Mesenchymal stem cell (in vitro differentiated cells and primary cell): ENCODE measurements around the gene MED29.

Source experiments
- DNase-seq: peaks from one replicate; pipeline ENCODE4 v3.0.0-alpha.2; 2013
- H2AFZ ChIP-seq: one replicate; pipeline ENCODE4 v1.6.1; 2013; ENCODE audit warnings: low read depth, mild to moderate bottlenecking, control low read depth, inconsistent platforms, low read length, moderate library complexity
- H2AK5ac ChIP-seq: 2 replicates; pipeline ENCODE4 v1.6.1; 2013; ENCODE audit warnings: low read length, moderate library complexity, mild to moderate bottlenecking, inconsistent platforms; ENCODE audit not compliant: severe bottlenecking
- H2BK120ac ChIP-seq: one replicate; pipeline ENCODE4 v1.6.1; 2013; ENCODE audit warnings: low read depth, mild to moderate bottlenecking, inconsistent platforms, low read length, moderate library complexity
- H2BK12ac ChIP-seq, 2 experiments: one replicate each; pipeline ENCODE4 v1.6.1; 2013; ENCODE audit warnings: inconsistent platforms in 2 of 2, low read length in 2 of 2, mild to moderate bottlenecking in 2 of 2, moderate library complexity in 2 of 2, control low read depth in 1 of 2
- H2BK15ac ChIP-seq: one replicate; pipeline ENCODE4 v1.6.1; 2013; ENCODE audit warnings: mild to moderate bottlenecking, low read depth, inconsistent platforms; ENCODE audit not compliant: poor library complexity, severe bottlenecking
- H2BK5ac ChIP-seq: 2 replicates; pipeline ENCODE4 v1.6.1; 2013; ENCODE audit warnings: low read depth, mild to moderate bottlenecking, low read length, control low read depth, inconsistent platforms; ENCODE audit not compliant: poor library complexity, severe bottlenecking
- H3K14ac ChIP-seq, 2 experiments: one replicate each; pipeline ENCODE4 v1.6.1; 2013; ENCODE audit warnings: inconsistent platforms in 2 of 2, low read length in 2 of 2, control low read depth in 1 of 2, mild to moderate bottlenecking in 1 of 2, moderate library complexity in 1 of 2
- H3K18ac ChIP-seq, 2 experiments: one replicate each; pipeline ENCODE4 v1.6.1; 2013; ENCODE audit warnings: inconsistent platforms in 2 of 2, low read length in 2 of 2, control low read depth in 1 of 2, low read depth in 1 of 2, mild to moderate bottlenecking in 1 of 2
- H3K23ac ChIP-seq, 2 experiments: one replicate each; pipeline ENCODE4 v1.6.1; 2013; ENCODE audit warnings: inconsistent platforms in 2 of 2, low read length in 2 of 2, mild to moderate bottlenecking in 2 of 2, moderate library complexity in 2 of 2, control low read depth in 1 of 2
- H3K27ac ChIP-seq: 2 replicates; pipeline ENCODE4 v1.5.1; 2013; ENCODE audit warnings: mild to moderate bottlenecking, moderate library complexity, low read length, control low read depth, inconsistent platforms; ENCODE audit not compliant: poor library complexity, severe bottlenecking
- H3K27me3 ChIP-seq, 2 experiments: 2 replicates each; pipeline versions ENCODE4 v1.6.1 to v1.7.0; 2013; ENCODE audit warnings: low read length in 2 of 2, mild to moderate bottlenecking in 2 of 2, moderate library complexity in 2 of 2, control low read depth in 1 of 2, inconsistent platforms in 1 of 2; ENCODE audit not compliant: control insufficient read depth in 1 of 2, insufficient read depth in 1 of 2
- H3K36me3 ChIP-seq, 2 experiments: 2 replicates each; pipeline versions ENCODE4 v1.6.1 to v1.7.0; 2013; ENCODE audit warnings: low read length in 2 of 2, control low read depth in 1 of 2, inconsistent platforms in 1 of 2, low read depth in 1 of 2, mild to moderate bottlenecking in 1 of 2; ENCODE audit not compliant: insufficient read depth in 2 of 2, control insufficient read depth in 1 of 2
- H3K4ac ChIP-seq, 2 experiments: one replicate each; pipeline ENCODE4 v1.6.1; 2013; ENCODE audit warnings: inconsistent platforms in 2 of 2, low read length in 2 of 2, mild to moderate bottlenecking in 2 of 2, moderate library complexity in 2 of 2, control low read depth in 1 of 2, low read depth in 1 of 2
- H3K4me1 ChIP-seq: 2 replicates; pipeline ENCODE4 v1.6.1; 2013; ENCODE audit warnings: low read depth, low read length, control low read depth; ENCODE audit not compliant: control insufficient read depth, insufficient read depth
- H3K4me2 ChIP-seq: 2 replicates; pipeline ENCODE4 v1.6.1; 2013; ENCODE audit warnings: low read length, mild to moderate bottlenecking, inconsistent platforms; ENCODE audit not compliant: poor library complexity, severe bottlenecking
- H3K4me3 ChIP-seq, 2 experiments: 2 replicates each; pipeline versions ENCODE4 v1.5.1 to v1.7.0; 2013; ENCODE audit warnings: low read length in 2 of 2, mild to moderate bottlenecking in 2 of 2, control low read depth in 1 of 2, low read depth in 1 of 2; ENCODE audit not compliant: insufficient read depth in 1 of 2
- H3K79me1 ChIP-seq: replicated peaks from 2 replicates; pipeline ENCODE4 v1.6.1; 2013; ENCODE audit warnings: mild to moderate bottlenecking, control low read depth, low read length, inconsistent platforms; ENCODE audit not compliant: poor library complexity, severe bottlenecking
- H3K9ac ChIP-seq: 2 replicates; pipeline ENCODE4 v1.7.0; 2013; ENCODE audit warnings: mild to moderate bottlenecking, low read length, moderate library complexity
- H3K9me3 ChIP-seq: 2 replicates; pipeline ENCODE4 v1.7.0; 2013; ENCODE audit warnings: mild to moderate bottlenecking, low read length; ENCODE audit not compliant: control insufficient read depth
- H4K8ac ChIP-seq: one replicate; pipeline ENCODE4 v1.6.1; 2013; ENCODE audit warnings: inconsistent platforms, mild to moderate bottlenecking, low read length, moderate library complexity
- H4K91ac ChIP-seq: one replicate; pipeline ENCODE4 v1.6.1; 2013; ENCODE audit warnings: mild to moderate bottlenecking, low read length, inconsistent platforms
- WGBS: methylation state at CpG from one replicate; pipeline ENCODE4 v1.1.7; 2013; ENCODE audit warnings: mixed read lengths; 5-methylcytosine and 5-hydroxymethylcytosine counted together

The MED29 gene

GRCh38 chr19:39398297-39398864, 7.2 kb downstream of the MED29 start:
- DNase-seq: peak; percentile 92
- 67% methylated on average over 11 of the region's 11 CpGs for WGBS
- H3K4ac ChIP-seq: peak overlapping the region; percentile 49 to 63

GRCh38 chr19:39399668-39400050, 8.5 kb downstream of the MED29 start:
- H2BK120ac ChIP-seq: no peak overlapping the region
- no peaks in the 10 kb centered on the region for H3K9me3 ChIP-seq
- no peak overlapping the region for H3K9ac ChIP-seq
- H3K14ac ChIP-seq: no peak overlapping the region
- H3K18ac ChIP-seq: no peak overlapping the region
- WGBS: 91% methylated on average over 4 of the region's 4 CpGs
- H2AK5ac ChIP-seq: no peak overlapping the region
- no peak overlapping the region for H4K8ac ChIP-seq
- H3K79me1 ChIP-seq: peaks cover 11% of the 10 kb centered on the region
- H3K4ac ChIP-seq: no peak overlapping the region
- peak overlapping the region; percentile 19 for H4K91ac ChIP-seq
- peaks cover 18 to 29% of the 10 kb centered on the region in 2 experiments for H3K36me3 ChIP-seq
- H3K4me3 ChIP-seq: no peak overlapping the region
- H3K4me1 ChIP-seq: peaks cover 31% of the 10 kb centered on the region
- peak overlapping the region; percentile 0 to 90 for H2BK12ac ChIP-seq
- H3K27me3 ChIP-seq: no peaks in the 10 kb centered on the region
- no peak overlapping the region for H3K23ac ChIP-seq
- H3K27ac ChIP-seq: no peak overlapping the region
- no peak overlapping the region for H2BK5ac ChIP-seq
- H2AFZ ChIP-seq: no peak overlapping the region
- DNase-seq: no peak
- H3K4me2 ChIP-seq: no peak overlapping the region
- peak overlapping the region; percentile 38 for H2BK15ac ChIP-seq

More at GRCh38 chr19:39398297-39398864, 7.2 kb downstream of the MED29 start:
- H4K8ac ChIP-seq: peak overlapping the region; percentile 4
- peak overlapping the region in 1 of 2 experiments; percentile 19 for H3K4me3 ChIP-seq
- H3K79me1 ChIP-seq: peaks cover 18% of the 10 kb centered on the region
- H2AK5ac ChIP-seq: no peak overlapping the region
- H3K27me3 ChIP-seq: no peaks in the 10 kb centered on the region
- H3K4me1 ChIP-seq: peaks cover 27% of the 10 kb centered on the region
- peak overlapping the region; percentile 88 for H2BK120ac ChIP-seq
- H3K27ac ChIP-seq: no peak overlapping the region
- H4K91ac ChIP-seq: peak overlapping the region; percentile 22
- no peak overlapping the region for H3K4me2 ChIP-seq
- peak overlapping the region; percentile 39 for H2BK15ac ChIP-seq
- no peak overlapping the region for H2AFZ ChIP-seq
- peaks cover 28 to 37% of the 10 kb centered on the region in 2 experiments for H3K36me3 ChIP-seq
- H3K9me3 ChIP-seq: no peaks in the 10 kb centered on the region
- peak overlapping the region; percentile 2 to 73 for H2BK12ac ChIP-seq
- H3K9ac ChIP-seq: peak overlapping the region; percentile 89
- peak overlapping the region; percentile 4 to 58 for H3K18ac ChIP-seq
- H2BK5ac ChIP-seq: no peak overlapping the region
- no peak overlapping the region for H3K14ac ChIP-seq
- H3K23ac ChIP-seq: no peak overlapping the region

GRCh38 chr19:39400061-39400460, 8.9 kb downstream of the MED29 start:
- no peak overlapping the region for H2BK120ac ChIP-seq
- WGBS: 95% methylated on average over 3 of the region's 4 CpGs
- no peak overlapping the region for H3K27ac ChIP-seq
- no peak overlapping the region for H4K8ac ChIP-seq
- DNase-seq: no peak
- H3K9me3 ChIP-seq: no peaks in the 10 kb centered on the region
- no peak overlapping the region for H2AFZ ChIP-seq
- H2AK5ac ChIP-seq: no peak overlapping the region
- H3K27me3 ChIP-seq: no peaks in the 10 kb centered on the region
- H3K4me2 ChIP-seq: no peak overlapping the region
- no peak overlapping the region for H2BK15ac ChIP-seq
- H4K91ac ChIP-seq: peak overlapping the region; percentile 66
- no peak overlapping the region for H3K4ac ChIP-seq
- H3K4me3 ChIP-seq: no peak overlapping the region
- no peak overlapping the region for H3K18ac ChIP-seq
- H3K79me1 ChIP-seq: peaks cover 11% of the 10 kb centered on the region
- peaks cover 15 to 26% of the 10 kb centered on the region in 2 experiments for H3K36me3 ChIP-seq
- H2BK12ac ChIP-seq: peak overlapping the region; percentile 0 to 90
- no peak overlapping the region for H3K14ac ChIP-seq
- H2BK5ac ChIP-seq: no peak overlapping the region
- no peak overlapping the region for H3K9ac ChIP-seq
- no peak overlapping the region for H3K23ac ChIP-seq
- H3K4me1 ChIP-seq: peaks cover 31% of the 10 kb centered on the region

DNA sequence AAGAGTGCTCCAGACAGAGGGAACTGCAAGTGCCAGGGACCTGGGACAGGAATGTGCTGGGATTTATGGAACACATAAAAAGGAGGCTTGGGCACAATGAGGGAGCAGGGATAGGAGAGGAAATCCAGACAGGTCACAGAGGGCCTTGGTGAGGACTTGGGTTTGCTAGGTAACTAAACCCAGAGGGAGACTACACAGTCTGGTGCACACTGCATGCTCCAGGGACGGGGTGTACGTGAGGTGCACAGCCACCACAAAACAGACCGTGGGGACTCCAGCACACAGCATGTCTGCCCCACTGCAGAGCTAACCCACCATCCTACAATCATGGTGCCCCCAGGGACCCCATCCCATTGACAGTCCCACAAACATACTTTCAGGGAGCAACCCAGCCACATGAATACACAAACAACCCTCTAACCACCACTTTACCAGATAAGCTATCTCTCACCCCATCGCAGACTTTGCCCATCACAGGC, 9.9 kb downstream of the MED29 start:
- Histone ChIP-seq H2BK120ac (no peak overlapping the region), H2AFZ (no peak overlapping the region), H2BK15ac (no peak overlapping the region), H3K79me1 (peaks cover 7% of the 10 kb centered on the region), H3K4me1 (peaks cover 32% of the 10 kb centered on the region), H3K9me3 (no peaks in the 10 kb centered on the region), H4K8ac (peak overlapping the region; percentile 99), H3K36me3 (peaks cover 7 to 17% of the 10 kb centered on the region in 2 experiments), H3K4me3 (no peak overlapping the region), H3K23ac (peak overlapping the region in 1 of 2 experiments; percentile 53), H3K9ac (peak overlapping the region; percentile 97), H3K14ac (peak overlapping the region in 1 of 2 experiments; percentile 76), H3K4ac (peak overlapping the region; percentile 9 to 96), H3K27me3 (no peaks in the 10 kb centered on the region), H3K27ac (no peak overlapping the region), H4K91ac (peak overlapping the region; percentile 95), H2BK5ac (no peak overlapping the region), H3K4me2 (no peak overlapping the region), H2BK12ac (peak overlapping the region; percentile 97 to 100), H3K18ac (peak overlapping the region; percentile 97 to 100), H2AK5ac (no peak overlapping the region)
- 50% methylated on average over 4 of the region's 4 CpGs for WGBS
- DNase-seq: no peak
